ENCODE results near the gene ITCH. TPM values are rescaled to one million over a fixed set of nuclear protein-coding genes. Genes with fewer than 3 reads are reported as not detected.

Gene ITCH
- total RNA-seq, 4 donors from 2014 or later: 50.3 to 64.3 (median 52.8) TPM

- 84% methylated on average over 4 of the region's 4 CpGs for WGBS
- intact Hi-C loops (cut with DNase I): no loop called here
- Histone ChIP-seq H3K27ac (replicated peaks in 1 of 4) (no peak overlapping the region), H3K4me1 (no peaks in the 10 kb centered on the region), H3K9me3 (no peaks in the 10 kb centered on the region), H3K27me3 (no peaks in the 10 kb centered on the region), H3K36me3 (peaks cover 31 to 89% (median 76%) of the 10 kb centered on the region in 4 donors), H3K4me3 (no peak overlapping the region)
- TF ChIP-seq CTCF (IDR thresholded peaks at IDR 0.05) (no peak), POLR2AphosphoS5 (IDR thresholded peaks at IDR 0.05) (no peak), EP300 (IDR thresholded peaks at IDR 0.05) (no peak), POLR2A (IDR thresholded peaks at IDR 0.05; ENCODE audit: low read depth) (no peak)
- no peak for DNase-seq (ENCODE audit: extremely low spot score)
Observed at GRCh38 chr20:34485068-34485634, 122.1 kb downstream of the ITCH start.

GRCh38 chr20:34491226-34491931 is 128.3 kb downstream of the ITCH start:
- H3K36me3 ChIP-seq: peaks cover 26 to 98% (median 78%) of the 10 kb centered on the region in 4 donors
- 92% methylated on average over 4 of the region's 4 CpGs for WGBS
- intact Hi-C loops (cut with DNase I): no loop called here

GRCh38 chr20:34491932-34492509 is 128.9 kb downstream of the ITCH start:
- peaks cover 19 to 98% (median 78%) of the 10 kb centered on the region in 4 donors for H3K36me3 ChIP-seq
- intact Hi-C loops (cut with DNase I): no loop called here
- no peak overlapping the region for H3K4me3 ChIP-seq
- DNase-seq (ENCODE audit: extremely low spot score): no peak
- WGBS: 93% methylated on average over 4 of the region's 4 CpGs
- H3K27ac ChIP-seq (replicated peaks in 1 of 4): no peak overlapping the region
- H3K9me3 ChIP-seq: no peaks in the 10 kb centered on the region
- H3K27me3 ChIP-seq: no peaks in the 10 kb centered on the region
- no peak for TF ChIP-seq CTCF (IDR thresholded peaks at IDR 0.05)
- no peak for TF ChIP-seq EP300 (IDR thresholded peaks at IDR 0.05)
- TF ChIP-seq POLR2A (IDR thresholded peaks at IDR 0.05; ENCODE audit: low read depth): no peak
- TF ChIP-seq POLR2AphosphoS5 (IDR thresholded peaks at IDR 0.05): no peak
- no peaks in the 10 kb centered on the region for H3K4me1 ChIP-seq

More at GRCh38 chr20:34491226-34491931, 128.3 kb downstream of the ITCH start:
- Histone ChIP-seq H3K4me3 (no peak overlapping the region), H3K9me3 (no peaks in the 10 kb centered on the region), H3K27me3 (no peaks in the 10 kb centered on the region), H3K4me1 (no peaks in the 10 kb centered on the region), H3K27ac (replicated peaks in 1 of 4) (no peak overlapping the region)
- no peak for DNase-seq (ENCODE audit: extremely low spot score)
- no peak for TF ChIP-seq CTCF (IDR thresholded peaks at IDR 0.05)
- no peak for TF ChIP-seq POLR2A (IDR thresholded peaks at IDR 0.05; ENCODE audit: low read depth)
- TF ChIP-seq EP300 (IDR thresholded peaks at IDR 0.05): no peak
- no peak for TF ChIP-seq POLR2AphosphoS5 (IDR thresholded peaks at IDR 0.05)

- peaks cover 13 to 97% (median 70%) of the 10 kb centered on the region in 4 donors for H3K36me3 ChIP-seq
- TF ChIP-seq EP300 (IDR thresholded peaks at IDR 0.05) (no peak), CTCF (IDR thresholded peaks at IDR 0.05) (no peak), POLR2A (IDR thresholded peaks at IDR 0.05; ENCODE audit: low read depth) (no peak), POLR2AphosphoS5 (IDR thresholded peaks at IDR 0.05) (no peak)
- 88% methylated on average over 4 of the region's 4 CpGs for WGBS
- no peak overlapping the region for H3K27ac ChIP-seq (replicated peaks in 1 of 4)
- intact Hi-C loops (cut with DNase I): no loop called here
- H3K9me3 ChIP-seq: peaks cover 0 to 3% (median 0%) of the 10 kb centered on the region in 4 donors
- H3K4me3 ChIP-seq: no peak overlapping the region
- H3K27me3 ChIP-seq: no peaks in the 10 kb centered on the region
- no peaks in the 10 kb centered on the region for H3K4me1 ChIP-seq
- no peak for DNase-seq (ENCODE audit: extremely low spot score)
Observed at GRCh38 chr20:34493646-34494045, 130.6 kb downstream of the ITCH start.
